ENCODE measurements around the gene ABHD12B. TPM values are rescaled to one million over a fixed set of nuclear protein-coding genes. Genes with fewer than 3 reads are reported as not detected.

Gene ABHD12B
- total RNA-seq, 2 experiments from 2014 or later: not detected

DNA sequence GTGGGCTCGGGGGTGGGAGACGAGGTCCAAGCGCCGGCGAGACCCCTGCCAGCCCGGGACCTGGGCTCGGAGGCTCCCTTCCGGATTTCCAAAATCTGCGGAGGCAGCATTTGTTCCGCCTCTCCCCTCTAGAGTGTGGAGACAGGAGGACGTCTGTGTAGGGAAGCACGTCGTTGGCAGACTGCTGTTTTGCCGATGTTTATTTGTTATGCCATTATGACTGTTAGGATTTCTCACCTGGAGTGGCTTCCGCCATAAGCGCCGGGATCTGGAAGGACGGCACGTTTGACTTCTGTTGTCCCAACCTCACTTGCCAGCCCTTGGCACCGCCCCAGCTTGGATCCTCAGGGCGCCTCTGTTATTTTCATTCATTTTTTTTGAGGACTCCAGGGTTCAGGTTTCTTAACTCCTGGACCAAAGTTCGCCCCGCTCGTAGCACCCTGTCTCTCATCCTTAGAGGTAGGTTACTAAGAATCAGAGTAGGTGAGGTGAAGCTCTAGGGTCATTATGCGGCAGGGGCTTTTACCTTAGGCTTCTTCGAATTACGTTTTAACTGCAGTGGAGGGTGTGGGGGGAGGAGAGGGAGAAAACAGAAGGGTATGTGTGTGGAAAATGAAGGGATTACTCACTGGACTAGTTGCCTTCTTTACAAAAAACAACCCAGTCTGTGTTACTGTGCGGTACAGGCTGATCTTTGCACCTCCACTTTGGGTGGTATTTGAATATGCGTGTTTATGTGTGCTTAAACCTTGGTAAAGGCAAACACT, 73.0 kb downstream of the ABHD12B start:
- peak overlapping the region; percentile 75 for H3K4me3 Mint-ChIP-seq
- ChIA-PET POLR2A (no interaction called here), CTCF (no interaction called here)
- intact Hi-C loops (cut with micrococcal nuclease): no loop called here
- no peak overlapping the region for H3K27ac Mint-ChIP-seq
- H3K36me3 Mint-ChIP-seq: no peaks in the 10 kb centered on the region
- no peaks in the 10 kb centered on the region for H3K9me3 Mint-ChIP-seq
- peak; percentile 25 for DNase-seq
- H3K27me3 Mint-ChIP-seq: peaks cover 30% of the 10 kb centered on the region
- H3K4me1 Mint-ChIP-seq (ENCODE audit: low read depth): peaks cover 10% of the 10 kb centered on the region

DNA sequence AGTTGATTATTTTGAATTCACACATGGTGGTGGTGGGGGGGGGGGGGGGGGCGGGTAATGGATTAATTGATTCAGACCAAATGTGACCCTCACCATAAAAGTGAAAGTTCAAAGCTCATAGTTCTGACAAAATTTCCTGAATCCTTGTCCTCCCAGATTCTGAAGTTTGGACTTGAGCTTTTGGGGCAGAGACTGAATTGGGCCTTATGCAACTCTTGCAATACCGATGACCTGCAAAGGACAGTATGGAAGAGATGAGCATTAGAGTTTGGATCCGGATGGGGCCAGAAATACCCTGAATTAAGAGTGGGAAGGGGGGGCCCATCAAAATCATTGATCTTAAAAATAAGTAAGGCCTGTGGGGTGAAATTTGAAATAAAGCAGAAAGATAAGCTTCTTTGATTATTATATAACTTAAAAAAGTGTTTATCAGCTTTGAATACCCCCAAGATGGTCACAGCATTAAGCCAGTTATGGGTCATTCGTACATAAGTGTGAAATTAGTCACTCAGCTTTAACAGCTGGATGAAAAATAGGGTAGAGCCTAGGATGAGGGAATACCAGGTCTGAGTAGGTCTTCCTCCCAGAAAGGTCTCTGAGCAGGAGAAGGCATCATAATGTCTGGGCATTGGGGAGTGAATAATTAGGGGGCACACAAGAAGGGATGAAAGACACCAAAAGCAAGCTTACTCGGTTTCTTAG, 74.5 kb downstream of the ABHD12B start:
- DNase-seq: no peak
- H3K27me3 Mint-ChIP-seq: peaks cover 23% of the 10 kb centered on the region
- no peak overlapping the region for H3K4me3 Mint-ChIP-seq
- H3K9me3 Mint-ChIP-seq: no peaks in the 10 kb centered on the region
- H3K27ac Mint-ChIP-seq: no peak overlapping the region
- peaks cover 10% of the 10 kb centered on the region for H3K4me1 Mint-ChIP-seq (ENCODE audit: low read depth)
- ChIA-PET CTCF (interaction anchor here (0.8 kb wide), 1 partner anchor 401 kb away, joined by 3 read pairs; no protein-coding TSS in a partner anchor), POLR2A (no interaction called here)
- H3K36me3 Mint-ChIP-seq: no peaks in the 10 kb centered on the region
- intact Hi-C loops (cut with micrococcal nuclease): no loop called here

DNA sequence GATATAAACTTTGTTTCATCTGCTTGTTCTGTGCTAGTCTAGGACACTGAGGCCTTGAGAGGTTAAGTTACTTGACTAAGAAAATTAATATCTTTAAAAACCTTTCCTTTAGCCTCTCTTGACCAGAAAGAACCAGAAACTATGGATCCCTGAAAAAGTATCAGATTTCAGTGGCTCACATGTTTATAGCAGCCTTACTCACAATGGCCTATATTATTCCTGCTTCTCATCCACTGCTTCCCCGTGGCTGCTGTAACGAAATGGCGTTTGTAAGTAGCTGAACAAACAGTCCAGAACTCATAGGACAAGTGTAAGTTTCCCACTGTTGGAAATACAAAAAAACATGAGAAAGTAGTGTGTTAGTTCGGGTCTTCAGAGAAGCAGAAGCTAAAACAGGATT, 75.6 kb downstream of the ABHD12B start:
- Mint-ChIP-seq H3K4me3 (no peak overlapping the region), H3K27me3 (peaks cover 17% of the 10 kb centered on the region), H3K27ac (no peak overlapping the region), H3K4me1 (ENCODE audit: low read depth) (peaks cover 10% of the 10 kb centered on the region), H3K9me3 (no peaks in the 10 kb centered on the region), H3K36me3 (no peaks in the 10 kb centered on the region)
- intact Hi-C loops (cut with micrococcal nuclease): no loop called here
- POLR2A ChIA-PET: no interaction called here
- CTCF ChIA-PET: no interaction called here
- no peak for DNase-seq

DNA sequence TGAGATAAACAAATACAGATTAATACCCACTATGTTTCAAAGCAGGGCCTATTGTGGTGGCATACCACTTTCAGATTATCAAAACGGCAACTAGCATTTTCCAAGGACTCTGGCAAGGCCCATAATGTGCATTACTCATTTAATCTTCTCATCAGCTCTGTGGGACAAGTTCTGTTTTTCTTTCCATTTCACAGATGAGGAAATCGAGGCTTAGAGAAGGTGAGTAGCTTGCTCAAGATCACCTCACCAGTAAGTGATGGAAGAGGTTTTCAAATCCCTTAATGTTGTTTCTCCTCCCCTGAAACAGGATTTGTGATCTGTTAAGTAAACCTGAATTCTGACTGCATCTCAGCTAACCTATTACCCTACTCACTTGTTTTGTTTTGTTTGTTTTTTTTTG, 76.4 kb downstream of the ABHD12B start:
- Mint-ChIP-seq H3K27ac (no peak overlapping the region), H3K36me3 (no peaks in the 10 kb centered on the region), H3K27me3 (peaks cover 15% of the 10 kb centered on the region), H3K4me1 (ENCODE audit: low read depth) (peaks cover 10% of the 10 kb centered on the region), H3K9me3 (no peaks in the 10 kb centered on the region), H3K4me3 (no peak overlapping the region)
- CTCF ChIA-PET: no interaction called here
- DNase-seq: no peak
- POLR2A ChIA-PET: no interaction called here
- intact Hi-C loops (cut with micrococcal nuclease): no loop called here

DNA sequence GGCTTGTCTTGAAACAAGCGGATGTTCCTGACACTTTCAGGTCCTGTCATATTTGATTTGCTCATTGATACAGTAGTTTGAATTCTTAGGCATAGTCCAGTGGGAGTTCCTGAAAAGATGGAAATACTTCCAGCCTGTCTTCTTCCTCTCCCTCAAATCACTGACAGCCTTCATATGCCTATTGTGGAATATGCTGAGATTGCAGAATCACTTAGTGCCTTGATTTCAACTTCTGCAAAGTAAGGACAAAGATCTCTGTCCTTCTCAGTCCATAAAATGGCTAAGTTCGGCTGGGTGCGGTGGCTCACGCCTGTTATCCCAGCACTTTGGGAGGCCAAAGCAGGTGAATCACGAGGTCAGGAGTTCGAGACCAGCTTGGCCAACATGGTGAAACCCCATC, 79.2 kb downstream of the ABHD12B start:
- Mint-ChIP-seq H3K4me1 (ENCODE audit: low read depth) (peaks cover 11% of the 10 kb centered on the region), H3K27me3 (no peaks in the 10 kb centered on the region), H3K4me3 (no peak overlapping the region), H3K9me3 (no peaks in the 10 kb centered on the region), H3K36me3 (no peaks in the 10 kb centered on the region), H3K27ac (no peak overlapping the region)
- ChIA-PET POLR2A (no interaction called here), CTCF (no interaction called here)
- intact Hi-C loops (cut with micrococcal nuclease): loop anchor here (10.0 kb wide), 1 partner anchor 294 kb away; the partner anchor contains the start of gene TMX1
- no peak for DNase-seq

DNA sequence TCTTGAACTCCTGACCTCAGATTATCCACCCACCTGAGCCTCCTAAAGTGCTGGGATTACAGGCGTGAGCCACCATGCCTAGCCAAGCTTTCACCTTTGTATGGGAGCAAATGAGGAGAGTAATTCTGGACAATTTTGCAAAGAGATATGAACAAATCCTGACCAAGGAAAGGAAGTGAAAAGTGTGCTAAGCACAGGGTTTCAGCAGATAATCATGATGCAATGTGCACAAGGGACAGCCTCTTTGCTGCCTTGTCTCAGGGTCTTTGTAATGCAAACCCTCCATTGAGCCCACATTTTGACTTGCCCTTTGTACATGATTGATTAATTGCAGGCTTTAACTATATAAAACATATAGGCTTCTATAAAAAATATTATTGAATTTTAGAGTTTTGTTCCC, 81.6 kb downstream of the ABHD12B start:
- POLR2A ChIA-PET: no interaction called here
- H3K4me1 Mint-ChIP-seq (ENCODE audit: low read depth): peaks cover 11% of the 10 kb centered on the region
- H3K9me3 Mint-ChIP-seq: no peaks in the 10 kb centered on the region
- intact Hi-C loops (cut with micrococcal nuclease): loop anchor here (10.0 kb wide), 1 partner anchor 291 kb away; the partner anchor contains the start of gene TMX1
- no peaks in the 10 kb centered on the region for H3K27me3 Mint-ChIP-seq
- no peaks in the 10 kb centered on the region for H3K36me3 Mint-ChIP-seq
- CTCF ChIA-PET: interaction anchor here (0.6 kb wide), 1 partner anchor 27 kb away, joined by 4 read pairs; no protein-coding TSS in a partner anchor
- DNase-seq: no peak
- H3K27ac Mint-ChIP-seq: no peak overlapping the region
- H3K4me3 Mint-ChIP-seq: no peak overlapping the region

Other genes with a start within 250 kb of the ABHD12B start
- 10 to 100 TPM; 13.4 to 13.5 TPM for gene SAV1, start 203.7 kb upstream of the ABHD12B start, total RNA-seq
- 10 to 100 TPM; 44.7 to 44.8 TPM for gene NIN, start 40.9 kb upstream of the ABHD12B start, total RNA-seq
- gene PYGL, start 72.4 kb downstream of the ABHD12B start, total RNA-seq: 1 to 10 TPM in 1 of 2 experiments, under 1 TPM in 1; 0.71 to 1.2 TPM
- under 1 TPM; 0.36 to 0.40 TPM for gene TRIM9, start 223.1 kb downstream of the ABHD12B start, total RNA-seq

Data from activated CD4-positive, alpha-beta memory T cell treated with anti-CD3 and anti-CD28 coated beads for 36 hours (primary cell).